Measurements from ENCODE around the gene COP1. TPM values are rescaled to one million over a fixed set of nuclear protein-coding genes. Genes with fewer than 3 reads are reported as not detected.

The COP1 gene
- total and polyA plus RNA-seq, 10 of the 15 experiments (the other 5 are each of a cell fraction or from before 2014, with no cell fraction given): 17.7 to 49.9 (median 38.7) TPM

- TF ChIP-seq CBX5 (IDR thresholded peaks at IDR 0.05; ENCODE audit: low read depth) (no peak), HCFC1 (IDR thresholded peaks at IDR 0.05; ENCODE audit: low read length) (no peak), FOS (IDR thresholded peaks at IDR 0.05; ENCODE audit: borderline replicate concordance, extremely low read depth, insufficient read length) (no peak), GATAD2B (conservative IDR thresholded peaks at IDR 0.05; ENCODE audit: low read depth) (no peak), SUZ12 (IDR thresholded peaks at IDR 0.05; ENCODE audit: unreplicated experiment) (no peak)
Measured at GRCh38 chr1:176225911-176226310, 18.8 kb upstream of the COP1 start (continued).

DNA sequence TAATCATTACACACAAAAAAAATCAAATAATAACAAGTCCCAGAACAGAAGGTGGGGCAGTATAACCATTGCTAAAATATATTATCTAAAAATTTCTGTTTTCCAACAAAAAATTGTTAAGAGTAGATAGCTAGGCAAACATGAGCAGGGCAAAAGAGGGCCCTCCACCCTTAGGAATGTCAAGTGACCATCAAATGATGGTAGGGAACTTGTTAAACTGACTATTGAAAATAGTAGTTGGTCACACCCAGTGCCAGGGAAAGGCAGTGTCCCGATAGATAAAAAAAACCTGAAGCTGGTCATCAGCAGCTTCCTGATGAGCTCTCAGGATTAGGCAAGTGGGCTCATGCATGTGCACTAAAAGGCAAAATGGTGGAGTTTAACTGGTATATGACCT, 18.4 kb upstream of the COP1 start:
- H3K36me3 ChIP-seq (ENCODE audit: control insufficient read depth in 2 of 2, insufficient read depth in 2 of 2, low read length in 1 of 2): no peaks in the 10 kb centered on the region
- no peaks in the 10 kb centered on the region for H3K27me3 ChIP-seq (replicated peaks in 1 of 2; ENCODE audit: control insufficient read depth in 2 of 2, insufficient read depth in 2 of 2, low read length in 1 of 2)
- no peak overlapping the region for H3K27ac ChIP-seq (ENCODE audit: control insufficient read depth, insufficient read depth)
- H3K4me3 ChIP-seq: no peak overlapping the region
- POLR2A ChIA-PET: no interaction called here
- RAD21 ChIA-PET (ENCODE audit: unreplicated experiment): no interaction called here
- TF ChIP-seq IKZF1 (conservative IDR thresholded peaks at IDR 0.05): no peak
- TF ChIP-seq ZNF217 (IDR thresholded peaks at IDR 0.05): no peak
- TF ChIP-seq EZH2 (IDR thresholded peaks at IDR 0.05; ENCODE audit: borderline replicate concordance, control insufficient read depth, low read depth, low read length): no peak
- TF ChIP-seq, protein P1, sequence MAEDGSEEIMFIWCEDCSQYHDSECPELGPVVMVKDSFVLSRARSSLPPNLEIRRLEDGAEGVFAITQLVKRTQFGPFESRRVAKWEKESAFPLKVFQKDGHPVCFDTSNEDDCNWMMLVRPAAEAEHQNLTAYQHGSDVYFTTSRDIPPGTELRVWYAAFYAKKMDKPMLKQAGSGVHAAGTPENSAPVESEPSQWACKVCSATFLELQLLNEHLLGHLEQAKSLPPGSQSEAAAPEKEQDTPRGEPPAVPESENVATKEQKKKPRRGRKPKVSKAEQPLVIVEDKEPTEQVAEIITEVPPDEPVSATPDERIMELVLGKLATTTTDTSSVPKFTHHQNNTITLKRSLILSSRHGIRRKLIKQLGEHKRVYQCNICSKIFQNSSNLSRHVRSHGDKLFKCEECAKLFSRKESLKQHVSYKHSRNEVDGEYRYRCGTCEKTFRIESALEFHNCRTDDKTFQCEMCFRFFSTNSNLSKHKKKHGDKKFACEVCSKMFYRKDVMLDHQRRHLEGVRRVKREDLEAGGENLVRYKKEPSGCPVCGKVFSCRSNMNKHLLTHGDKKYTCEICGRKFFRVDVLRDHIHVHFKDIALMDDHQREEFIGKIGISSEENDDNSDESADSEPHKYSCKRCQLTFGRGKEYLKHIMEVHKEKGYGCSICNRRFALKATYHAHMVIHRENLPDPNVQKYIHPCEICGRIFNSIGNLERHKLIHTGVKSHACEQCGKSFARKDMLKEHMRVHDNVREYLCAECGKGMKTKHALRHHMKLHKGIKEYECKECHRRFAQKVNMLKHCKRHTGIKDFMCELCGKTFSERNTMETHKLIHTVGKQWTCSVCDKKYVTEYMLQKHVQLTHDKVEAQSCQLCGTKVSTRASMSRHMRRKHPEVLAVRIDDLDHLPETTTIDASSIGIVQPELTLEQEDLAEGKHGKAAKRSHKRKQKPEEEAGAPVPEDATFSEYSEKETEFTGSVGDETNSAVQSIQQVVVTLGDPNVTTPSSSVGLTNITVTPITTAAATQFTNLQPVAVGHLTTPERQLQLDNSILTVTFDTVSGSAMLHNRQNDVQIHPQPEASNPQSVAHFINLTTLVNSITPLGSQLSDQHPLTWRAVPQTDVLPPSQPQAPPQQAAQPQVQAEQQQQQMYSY (CRISPR knock-in tag; IDR thresholded peaks at IDR 0.05): no peak
- TF ChIP-seq BHLHE40 (IDR thresholded peaks at IDR 0.05; ENCODE audit: borderline replicate concordance in 1 of 2, low read depth in 2 of 2, low read length in 1 of 2): no peak
- TF ChIP-seq, protein P2, sequence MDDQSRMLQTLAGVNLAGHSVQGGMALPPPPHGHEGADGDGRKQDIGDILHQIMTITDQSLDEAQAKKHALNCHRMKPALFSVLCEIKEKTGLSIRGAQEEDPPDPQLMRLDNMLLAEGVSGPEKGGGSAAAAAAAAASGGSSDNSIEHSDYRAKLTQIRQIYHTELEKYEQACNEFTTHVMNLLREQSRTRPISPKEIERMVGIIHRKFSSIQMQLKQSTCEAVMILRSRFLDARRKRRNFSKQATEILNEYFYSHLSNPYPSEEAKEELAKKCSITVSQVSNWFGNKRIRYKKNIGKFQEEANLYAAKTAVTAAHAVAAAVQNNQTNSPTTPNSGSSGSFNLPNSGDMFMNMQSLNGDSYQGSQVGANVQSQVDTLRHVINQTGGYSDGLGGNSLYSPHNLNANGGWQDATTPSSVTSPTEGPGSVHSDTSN (IDR thresholded peaks at IDR 0.05; ENCODE audit: insufficient replicate concordance, low read depth, low read length): no peak
- no peak for TF ChIP-seq SUZ12 (IDR thresholded peaks at IDR 0.05; ENCODE audit: unreplicated experiment)
- no peak for TF ChIP-seq ZNF24 (IDR thresholded peaks at IDR 0.05)
- no peak for TF ChIP-seq KDM1A (IDR thresholded peaks at IDR 0.05; ENCODE audit: borderline replicate concordance)
- TF ChIP-seq, protein P3, sequence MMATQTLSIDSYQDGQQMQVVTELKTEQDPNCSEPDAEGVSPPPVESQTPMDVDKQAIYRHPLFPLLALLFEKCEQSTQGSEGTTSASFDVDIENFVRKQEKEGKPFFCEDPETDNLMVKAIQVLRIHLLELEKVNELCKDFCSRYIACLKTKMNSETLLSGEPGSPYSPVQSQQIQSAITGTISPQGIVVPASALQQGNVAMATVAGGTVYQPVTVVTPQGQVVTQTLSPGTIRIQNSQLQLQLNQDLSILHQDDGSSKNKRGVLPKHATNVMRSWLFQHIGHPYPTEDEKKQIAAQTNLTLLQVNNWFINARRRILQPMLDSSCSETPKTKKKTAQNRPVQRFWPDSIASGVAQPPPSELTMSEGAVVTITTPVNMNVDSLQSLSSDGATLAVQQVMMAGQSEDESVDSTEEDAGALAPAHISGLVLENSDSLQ (IDR thresholded peaks at IDR 0.05): no peak
- no peaks in the 10 kb centered on the region for H4K20me1 ChIP-seq (ENCODE audit: control insufficient read depth, insufficient read depth)
- no peak overlapping the region for H3K9ac ChIP-seq (ENCODE audit: control insufficient read depth, insufficient read depth, low read length)
- intact Hi-C loops (cut with micrococcal nuclease; ENCODE audit: unreplicated experiment): no loop called here
- DNase-seq (ENCODE audit: low read depth, low spot score): no peak
- no TSS peak for BruUV-seq (replicated peaks)
- FAIRE-seq: no peak
- no peaks in the 10 kb centered on the region for H3K79me2 ChIP-seq (ENCODE audit: control insufficient read depth, insufficient read depth, low read length)
- no peak overlapping the region for H2AFZ ChIP-seq (ENCODE audit: control insufficient read depth, low read depth, low read length)
- no peaks in the 10 kb centered on the region for H3K9me3 ChIP-seq (replicated peaks; ENCODE audit: control insufficient read depth, insufficient read depth, low read length)
- in situ Hi-C loops (cut with MboI): no loop called here
- SMC1A ChIA-PET (ENCODE audit: uncharacterized antibody, unreplicated experiment): interaction anchor here (1.9 kb wide), 1 partner anchor 12 kb away, joined by 5 read pairs; no protein-coding TSS in a partner anchor
- H3K4me2 ChIP-seq (ENCODE audit: control insufficient read depth, insufficient read depth): no peak overlapping the region
- ATAC-seq: no peak
- 95% methylated on average over 1 of the region's 1 CpG for WGBS (ENCODE audit: insufficient coverage, insufficient replicate concordance, low lambda C conversion rate, missing lambda C conversion rate)
- CTCF ChIA-PET: interaction anchor here (1.3 kb wide), 1 partner anchor 105 kb away, joined by 4 read pairs; no protein-coding TSS in a partner anchor
- H3K4me1 ChIP-seq (ENCODE audit: control insufficient read depth, insufficient read depth, low read length): no peaks in the 10 kb centered on the region
